ELF-1 (cell line): ENCODE data around the gene ZNF839.

Experiments
- DNase-seq: peaks from one replicate; pipeline ENCODE4 v3.0.0-alpha.2; 2016; ENCODE audit warnings: low read depth, low spot score

Gene ZNF839

DNA sequence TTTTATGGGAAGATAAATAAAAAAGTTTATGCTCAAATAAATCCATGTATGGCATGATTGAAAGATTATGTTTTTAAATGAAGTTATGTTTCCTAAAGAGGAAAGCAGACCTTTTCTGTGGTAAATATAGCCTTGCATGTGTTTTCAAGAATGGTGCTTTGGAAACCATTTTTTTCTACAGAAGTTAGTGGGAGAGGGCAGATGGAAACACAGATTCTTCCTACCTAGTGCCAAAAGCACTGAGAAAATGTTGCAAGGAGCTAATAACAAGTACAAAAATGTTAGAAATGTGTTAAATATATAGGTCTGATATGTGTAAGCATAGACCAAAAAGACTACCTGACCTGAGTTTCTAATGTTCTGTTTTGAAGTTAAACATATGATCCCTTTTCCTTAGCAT, 67.5 kb downstream of the ZNF839 start:
- DNase-seq, result no peak

DNA sequence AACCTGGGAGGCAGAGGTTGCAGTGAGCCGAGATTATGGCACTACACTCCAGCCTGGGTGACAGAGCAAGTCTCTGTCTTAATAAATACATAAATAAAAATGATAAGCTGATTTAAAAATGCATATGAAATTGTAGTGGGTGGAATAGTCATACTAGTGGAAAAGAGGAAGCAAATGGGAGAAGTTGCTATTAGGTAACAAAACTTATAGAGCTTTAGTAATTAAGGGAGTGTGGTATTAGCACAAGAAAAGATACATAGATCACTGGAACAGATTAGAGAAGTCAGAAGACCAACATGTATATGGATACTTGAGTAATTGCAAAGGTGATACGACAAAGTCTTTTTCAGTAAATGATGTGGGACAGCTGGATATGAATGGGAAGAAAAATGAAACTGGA, 69.7 kb downstream of the ZNF839 start:
- DNase-seq, result no peak

DNA sequence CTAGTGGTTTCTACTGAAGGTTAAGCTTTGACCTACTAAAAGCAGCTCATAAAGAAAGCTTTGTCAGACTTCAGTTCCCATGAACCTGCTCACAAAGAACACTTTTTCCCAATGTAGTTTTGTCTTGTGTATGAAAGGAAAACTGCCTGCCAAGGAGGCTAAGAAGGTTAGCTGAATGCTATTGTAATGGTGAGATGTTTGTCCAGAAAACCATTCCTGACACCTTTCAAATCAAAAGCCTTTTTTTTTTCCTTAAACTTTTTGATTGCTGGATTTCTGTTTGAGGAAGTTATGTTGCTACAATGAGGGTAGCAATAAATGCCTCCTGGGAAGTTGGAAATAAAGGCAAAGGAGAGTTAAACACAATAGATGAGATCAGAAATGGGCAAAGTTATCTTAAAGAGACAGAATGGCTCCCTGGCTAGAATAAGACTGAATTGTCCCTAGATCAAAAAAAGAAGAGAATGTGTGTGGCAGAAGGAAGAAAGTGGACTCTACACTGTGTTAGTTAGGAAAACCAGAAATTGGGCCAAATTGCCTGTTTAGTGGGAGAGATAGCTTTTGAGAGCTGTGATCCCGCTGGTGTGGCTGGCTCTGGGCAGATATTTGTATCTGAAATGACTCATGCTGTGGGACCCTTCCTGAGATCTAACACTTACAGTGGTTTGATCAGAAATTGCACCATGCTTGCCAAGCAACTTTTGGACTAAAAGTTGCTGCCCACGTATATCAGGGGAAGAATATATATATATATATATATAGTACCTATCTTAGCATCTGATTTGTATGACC, 70.7 kb downstream of the ZNF839 start:
- no peak for DNase-seq
